Occipital lobe (tissue), 2 donors: ENCODE results near the gene SH3GLB2. TPM values are rescaled to one million over a fixed set of nuclear protein-coding genes. Genes with fewer than 3 reads are reported as not detected.
"Not testable (repeated sequence)": the region's sequence is repeated elsewhere in the genome, so short reads cannot be mapped to it uniquely, and the experiment has no call there.

Experiments
- DNase-seq: peaks from one replicate; lab custom pipeline; 2025; lab: John Stamatoyannopoulos, UW
- total RNA-seq: library from RNA; depleted of rRNA; stranded (reverse); fragments of >200 nt; gene quantifications from one replicate; pipeline ENCODE4 v1.2.3, GENCODE V29; 2014

The SH3GLB2 gene
- total RNA-seq, 1 donor from 2014 or later = 56.6 TPM

- DNase-seq = no peak
These were observed 6.1 kb downstream of the SH3GLB2 start for GRCh38 chr9:129022037-129022436.

GRCh38 chr9:129021091-129021490 is 7.0 kb downstream of the SH3GLB2 start:
- DNase-seq = no peak

DNA sequence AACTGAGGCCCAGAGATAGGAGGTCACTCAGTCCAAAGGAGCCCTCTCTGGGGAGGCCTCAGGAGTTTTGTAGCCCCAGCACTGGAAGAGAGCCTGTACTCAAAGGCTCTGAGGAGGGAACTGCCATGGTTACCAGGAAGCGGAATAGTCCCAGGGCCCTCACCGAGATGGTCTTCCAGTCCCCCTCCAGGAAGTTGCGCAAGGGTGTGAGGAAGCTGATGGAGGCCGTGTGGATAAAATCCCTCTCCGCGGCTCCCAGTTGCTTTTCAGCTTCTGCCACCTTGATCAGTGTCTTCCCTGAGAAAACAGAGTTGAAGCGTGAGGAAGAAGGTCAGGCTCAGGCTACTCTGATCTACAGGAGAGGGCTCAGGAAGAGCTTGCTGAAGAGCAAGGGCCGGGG is 13.5 kb downstream of the SH3GLB2 start:
- DNase-seq = no peak

- no peak for DNase-seq
These were observed 14.0 kb downstream of the SH3GLB2 start for GRCh38 chr9:129014124-129014523.

DNA sequence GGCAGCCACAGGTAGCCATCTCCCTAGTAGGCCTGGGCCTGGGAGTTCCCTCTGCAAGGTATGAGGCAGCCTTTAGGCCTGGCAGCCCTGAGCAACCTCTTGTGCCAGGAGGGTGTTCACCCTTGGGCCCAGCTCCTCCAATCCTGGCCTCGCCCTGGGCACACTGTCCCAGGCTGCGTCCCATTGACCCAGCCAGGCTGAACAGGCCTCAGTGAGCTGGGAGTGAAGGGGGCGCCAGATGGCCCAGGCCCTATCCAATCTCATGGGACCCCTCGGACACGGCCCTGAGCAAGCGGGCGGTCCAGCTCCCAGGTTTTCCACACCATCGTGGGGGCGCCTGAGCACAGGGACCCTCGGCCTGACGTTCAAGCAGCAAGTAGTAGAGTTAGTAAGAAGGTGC is 14.5 kb downstream of the SH3GLB2 start:
- no peak for DNase-seq

DNA sequence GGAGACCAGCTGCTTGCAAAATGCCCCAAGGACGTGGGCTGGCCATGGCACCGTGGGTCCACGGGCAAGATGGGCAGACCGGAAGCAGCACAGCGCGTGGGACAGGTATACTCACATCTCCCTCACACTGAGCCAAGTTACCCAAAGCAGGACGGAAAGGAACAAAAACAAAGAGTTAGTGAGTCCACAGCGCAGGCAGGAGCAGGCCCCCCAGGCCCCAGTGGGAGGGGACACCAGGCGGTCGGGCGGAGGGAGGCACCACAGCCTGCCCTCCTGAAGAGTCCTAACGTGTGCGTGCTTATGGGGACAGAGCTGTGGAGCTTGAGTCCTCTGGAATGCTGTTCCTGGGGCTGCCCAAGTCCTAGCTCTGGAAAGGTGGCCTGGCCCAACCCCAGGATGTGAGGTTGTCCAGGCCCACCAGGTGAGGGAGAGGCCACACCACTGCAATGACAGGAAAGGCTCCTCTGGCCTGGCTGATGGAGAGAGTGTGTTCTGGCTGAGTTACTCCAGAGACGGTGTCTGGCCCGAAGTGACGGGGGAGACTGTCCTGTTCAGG is 15.2 kb downstream of the SH3GLB2 start:
- no peak for DNase-seq

DNA sequence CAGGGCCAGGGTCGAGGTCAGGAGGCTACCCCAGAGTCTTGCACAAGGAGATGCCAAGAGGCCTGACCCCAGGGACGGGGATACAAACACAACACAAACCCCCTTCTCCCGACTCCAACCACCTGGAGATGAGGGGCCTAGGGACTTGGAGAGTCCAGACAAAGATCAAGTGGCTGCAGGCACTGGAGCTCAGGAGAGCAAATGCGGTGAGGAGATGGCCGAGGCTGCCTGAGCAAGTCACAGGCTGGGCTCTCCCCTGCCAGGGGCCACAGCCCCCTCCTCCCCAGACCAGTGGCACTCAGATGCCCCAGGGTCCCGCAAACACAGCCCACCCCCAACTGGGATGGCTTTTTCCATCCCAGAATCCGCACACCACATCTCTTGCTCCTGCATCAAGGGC is 15.8 kb downstream of the SH3GLB2 start:
- no peak for DNase-seq

- no peak for DNase-seq
These were observed 16.4 kb downstream of the SH3GLB2 start for GRCh38 chr9:129011761-129012181.

- DNase-seq = no peak
These were observed 17.0 kb downstream of the SH3GLB2 start for GRCh38 chr9:129011170-129011569.

DNA sequence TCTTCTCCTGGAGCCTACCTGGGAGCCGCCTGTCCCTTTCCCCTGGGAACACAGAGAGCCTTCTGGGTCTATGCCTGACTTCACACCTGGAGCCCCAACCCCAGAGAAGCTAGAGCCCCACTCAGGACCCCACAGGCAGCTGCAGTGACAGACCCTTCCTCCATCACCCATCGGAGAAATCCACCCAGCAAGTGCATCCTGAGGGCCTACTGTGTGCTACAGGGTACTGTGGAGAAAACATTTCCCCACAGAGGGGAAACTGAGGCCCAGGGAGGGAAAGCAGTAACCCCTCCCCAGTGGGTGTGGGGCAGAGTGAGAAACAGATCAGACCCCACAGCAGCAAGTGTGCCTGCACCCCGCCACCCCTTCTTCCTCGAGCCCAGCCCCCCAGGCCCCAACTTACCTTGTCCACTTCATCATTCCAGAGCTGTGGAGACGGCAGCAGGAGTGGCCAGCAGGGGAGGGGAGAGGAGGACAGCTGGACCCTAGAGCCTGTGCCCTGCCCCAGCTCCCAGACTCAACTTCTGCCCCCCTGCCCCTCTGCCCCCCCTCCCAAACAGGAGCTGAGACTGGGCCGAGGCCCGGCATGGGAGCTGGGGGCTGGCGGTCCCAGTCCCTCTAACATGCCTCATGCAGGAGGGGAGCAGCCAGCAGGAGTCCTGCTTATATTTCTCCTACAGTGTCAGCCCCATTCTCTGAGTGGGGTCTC is 17.7 kb downstream of the SH3GLB2 start:
- DNase-seq = no peak

- no peak for DNase-seq
These were observed 18.5 kb downstream of the SH3GLB2 start for GRCh38 chr9:129009584-129010141.

DNA sequence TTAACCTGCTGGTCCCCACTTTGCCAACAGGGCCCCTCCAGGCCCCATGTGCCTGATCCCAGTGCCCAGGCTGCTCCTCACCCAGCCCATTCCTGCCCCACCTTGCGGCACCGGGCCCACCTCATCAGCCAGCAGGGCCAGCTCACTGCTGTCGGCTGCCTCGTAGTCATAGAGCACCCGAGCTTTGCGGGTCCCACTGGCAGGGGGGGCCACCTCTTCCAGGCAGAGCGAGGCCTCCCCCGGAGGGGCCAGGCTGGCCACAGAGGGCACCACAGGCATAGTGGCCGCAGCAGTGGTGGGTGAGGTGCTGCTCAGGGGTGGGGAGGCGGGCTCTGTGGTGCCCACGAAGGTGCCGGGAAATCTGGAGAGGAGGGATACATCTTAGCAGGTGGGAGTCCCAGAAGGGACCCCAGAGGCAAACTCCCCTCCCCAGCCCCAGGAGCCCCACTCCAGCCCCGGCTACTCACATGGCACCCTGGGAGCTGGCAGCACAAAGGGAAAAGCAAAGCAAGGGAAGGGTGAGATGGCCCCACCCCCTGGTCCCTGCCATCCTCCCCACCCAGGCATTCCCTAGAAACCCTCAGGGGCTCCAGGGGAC is 19.0 kb downstream of the SH3GLB2 start:
- DNase-seq = no peak

GRCh38 chr9:129008469-129008965 is 19.6 kb downstream of the SH3GLB2 start:
- DNase-seq = no peak

DNA sequence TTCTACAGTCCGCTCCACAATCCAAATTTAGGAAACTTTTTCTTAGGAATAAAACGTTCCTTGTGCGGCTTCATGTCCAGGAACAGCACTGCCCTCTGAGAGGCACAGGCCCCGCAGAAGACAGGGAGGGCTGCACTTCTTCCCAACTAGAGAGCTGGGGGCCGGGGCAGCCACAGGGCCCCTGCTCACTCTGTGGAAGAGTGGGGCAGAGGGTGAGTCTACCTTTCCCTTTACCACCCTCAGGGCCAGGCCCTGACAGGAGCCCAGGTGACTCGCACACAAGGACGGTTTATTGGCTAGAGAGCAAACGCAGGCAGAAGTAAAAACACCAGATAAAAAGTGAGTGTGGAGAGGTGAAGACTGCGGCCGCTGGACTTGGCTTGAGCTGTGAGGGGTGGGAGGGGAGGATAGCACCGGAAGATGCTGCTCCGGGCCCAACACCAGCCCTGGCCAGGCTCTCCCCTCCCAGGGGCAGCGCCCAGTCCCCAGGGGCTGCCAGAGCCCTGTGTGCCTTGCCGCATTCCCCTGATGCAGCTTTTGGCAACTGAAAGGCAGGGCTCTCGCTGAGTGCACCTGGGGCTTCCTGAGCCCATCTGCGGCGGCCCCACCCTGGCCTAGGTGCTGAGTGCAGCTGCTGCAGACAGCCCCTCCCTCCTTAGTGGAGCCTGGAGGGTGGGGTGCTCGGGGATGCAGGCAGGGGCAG is 20.2 kb downstream of the SH3GLB2 start:
- no peak for DNase-seq

DNA sequence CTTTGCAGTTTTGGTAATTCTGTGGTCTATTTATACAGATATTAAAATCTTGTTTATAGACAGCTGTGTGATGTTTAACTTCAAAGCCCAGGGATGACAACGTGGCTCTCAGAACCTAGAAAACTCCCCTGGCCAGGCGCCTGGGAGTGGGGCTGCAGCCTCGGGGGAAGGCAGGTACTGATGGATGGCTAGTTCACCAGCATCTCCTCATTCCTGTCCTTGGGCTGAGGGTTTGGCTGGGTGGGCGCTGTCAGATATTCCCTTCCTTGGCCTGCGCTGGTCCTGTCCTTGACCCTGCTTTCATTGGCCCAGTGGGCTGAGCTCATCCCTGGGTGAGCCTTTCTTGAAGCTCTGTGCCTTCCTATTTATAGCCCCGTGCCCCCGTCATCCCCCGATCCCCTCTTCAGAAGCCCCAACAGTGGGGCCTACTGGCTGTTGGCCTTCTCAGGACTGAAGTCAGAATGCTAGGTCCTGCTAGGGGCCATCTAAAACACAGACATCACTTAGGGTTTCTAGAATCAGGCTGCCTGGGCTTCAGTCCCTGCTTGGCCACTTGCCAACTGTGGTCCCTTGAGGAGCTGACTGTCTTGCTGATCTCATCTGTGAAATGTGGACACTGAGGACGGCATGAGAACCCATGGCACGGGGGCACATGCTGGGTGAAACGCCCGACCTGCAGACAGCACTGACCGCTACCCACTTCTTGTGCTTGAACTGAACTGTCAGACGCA is 20.9 kb downstream of the SH3GLB2 start:
- DNase-seq = no peak

- DNase-seq = peak; percentile 68
These were observed 21.6 kb downstream of the SH3GLB2 start for GRCh38 chr9:129006328-129007034.

DNA sequence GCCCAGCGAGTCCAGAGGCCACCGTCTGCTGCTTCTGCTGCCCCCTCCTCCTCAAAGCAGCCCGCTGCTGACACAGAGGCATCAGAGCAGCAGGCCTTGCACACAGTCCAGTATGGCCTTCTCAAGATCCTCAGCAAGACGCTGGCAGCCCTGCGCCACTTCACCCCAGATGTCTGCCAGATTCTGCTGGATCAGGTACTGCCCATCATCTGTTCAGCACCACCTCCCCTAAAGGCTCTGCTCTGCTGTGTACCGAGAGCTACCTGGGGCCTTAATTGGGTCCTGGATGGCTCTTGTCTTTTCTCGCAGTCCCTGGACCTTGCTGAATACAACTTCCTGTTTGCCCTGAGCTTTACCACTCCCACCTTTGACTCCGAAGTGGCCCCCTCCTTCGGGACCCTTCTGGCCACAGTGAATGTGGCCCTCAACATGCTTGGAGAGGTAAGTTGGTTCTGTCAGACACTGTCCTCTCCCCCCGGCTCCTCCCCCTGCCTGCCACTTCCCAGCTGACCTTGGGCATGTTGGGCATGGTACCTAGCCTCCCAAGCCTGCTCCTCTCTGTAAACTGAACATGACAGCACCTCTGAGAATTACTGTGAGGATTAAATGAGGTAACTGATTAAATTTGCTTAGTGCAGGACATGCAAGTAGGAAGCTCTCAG is 22.7 kb downstream of the SH3GLB2 start:
- no peak for DNase-seq

- not testable (repeated sequence) for DNase-seq
These were observed 24.0 kb downstream of the SH3GLB2 start for GRCh38 chr9:129004173-129004572.

GRCh38 chr9:129002992-129003391 is 25.1 kb downstream of the SH3GLB2 start:
- DNase-seq = no peak
